ENCODE data around the gene SOS2.

The SOS2 gene

DNA sequence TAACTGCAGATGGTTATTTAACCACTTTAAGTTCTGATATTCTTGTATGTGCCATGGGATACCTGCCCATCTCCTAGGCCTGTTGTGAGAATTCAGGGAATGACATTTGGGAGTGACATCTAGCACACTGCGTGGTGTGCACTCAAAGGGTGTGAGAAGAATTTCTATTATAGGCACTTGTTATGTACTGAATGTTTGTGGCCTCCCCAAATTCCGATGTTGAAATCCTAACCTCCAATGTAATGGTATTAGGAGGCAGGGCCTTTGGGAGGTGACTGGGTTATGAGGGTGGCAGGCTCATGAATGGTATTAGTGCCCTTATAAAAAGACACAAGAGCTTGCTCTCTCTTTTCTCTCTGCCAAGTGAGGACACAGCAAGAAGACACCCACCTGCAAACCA lies 142.6 kb downstream of the SOS2 start:
- Histone ChIP-seq H3K27me3 (ENCODE audit: insufficient read depth, low read length) (no peaks in the 10 kb centered on the region), H4K20me1 (ENCODE audit: insufficient read depth, low read length) (no peaks in the 10 kb centered on the region), H3K9me3 (ENCODE audit: low read length) (no peaks in the 10 kb centered on the region), H3K4me1 (ENCODE audit: insufficient read depth, low read length, severe bottlenecking) (peaks cover 26% of the 10 kb centered on the region), H3K27ac (ENCODE audit: low read depth, low read length, poor library complexity, severe bottlenecking) (no peak overlapping the region), H2AFZ (ENCODE audit: low read length) (no peak overlapping the region), H3K9me2 (ENCODE audit: low read depth, low read length) (no peaks in the 10 kb centered on the region), H3K36me3 (ENCODE audit: insufficient read depth, low read length) (no peaks in the 10 kb centered on the region), H3F3A (ENCODE audit: insufficient read depth, low read length) (no peaks in the 10 kb centered on the region), H3K9ac (ENCODE audit: low read length) (no peak overlapping the region), H3K79me2 (ENCODE audit: insufficient read depth, low read length) (no peaks in the 10 kb centered on the region), H3K4me3 (ENCODE audit: low read depth, low read length, poor library complexity, severe bottlenecking) (no peak overlapping the region), H3K4me2 (ENCODE audit: low read length) (no peak overlapping the region)
- TF ChIP-seq, protein P1, sequence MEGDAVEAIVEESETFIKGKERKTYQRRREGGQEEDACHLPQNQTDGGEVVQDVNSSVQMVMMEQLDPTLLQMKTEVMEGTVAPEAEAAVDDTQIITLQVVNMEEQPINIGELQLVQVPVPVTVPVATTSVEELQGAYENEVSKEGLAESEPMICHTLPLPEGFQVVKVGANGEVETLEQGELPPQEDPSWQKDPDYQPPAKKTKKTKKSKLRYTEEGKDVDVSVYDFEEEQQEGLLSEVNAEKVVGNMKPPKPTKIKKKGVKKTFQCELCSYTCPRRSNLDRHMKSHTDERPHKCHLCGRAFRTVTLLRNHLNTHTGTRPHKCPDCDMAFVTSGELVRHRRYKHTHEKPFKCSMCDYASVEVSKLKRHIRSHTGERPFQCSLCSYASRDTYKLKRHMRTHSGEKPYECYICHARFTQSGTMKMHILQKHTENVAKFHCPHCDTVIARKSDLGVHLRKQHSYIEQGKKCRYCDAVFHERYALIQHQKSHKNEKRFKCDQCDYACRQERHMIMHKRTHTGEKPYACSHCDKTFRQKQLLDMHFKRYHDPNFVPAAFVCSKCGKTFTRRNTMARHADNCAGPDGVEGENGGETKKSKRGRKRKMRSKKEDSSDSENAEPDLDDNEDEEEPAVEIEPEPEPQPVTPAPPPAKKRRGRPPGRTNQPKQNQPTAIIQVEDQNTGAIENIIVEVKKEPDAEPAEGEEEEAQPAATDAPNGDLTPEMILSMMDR (IDR thresholded peaks at IDR 0.05; ENCODE audit: low read length): no peak
- TF ChIP-seq EZH2 (IDR thresholded peaks at IDR 0.05; ENCODE audit: borderline replicate concordance, low read length): no peak

GRCh38 chr14:50088117-50088515 lies 143.3 kb downstream of the SOS2 start:
- peaks cover 32% of the 10 kb centered on the region for H3K4me1 ChIP-seq (ENCODE audit: insufficient read depth, low read length, severe bottlenecking)
- H3K9me3 ChIP-seq (ENCODE audit: low read length): no peaks in the 10 kb centered on the region
- H3K4me2 ChIP-seq (ENCODE audit: low read length): no peak overlapping the region
- no peak overlapping the region for H3K9ac ChIP-seq (ENCODE audit: low read length)
- H3K27ac ChIP-seq (ENCODE audit: low read depth, low read length, poor library complexity, severe bottlenecking): peak overlapping the region; percentile 21
- H3K79me2 ChIP-seq (ENCODE audit: insufficient read depth, low read length): no peaks in the 10 kb centered on the region
- no peak overlapping the region for H2AFZ ChIP-seq (ENCODE audit: low read length)
- H3K27me3 ChIP-seq (ENCODE audit: insufficient read depth, low read length): no peaks in the 10 kb centered on the region
- H3F3A ChIP-seq (ENCODE audit: insufficient read depth, low read length): no peaks in the 10 kb centered on the region
- no peaks in the 10 kb centered on the region for H4K20me1 ChIP-seq (ENCODE audit: insufficient read depth, low read length)
- TF ChIP-seq, protein P1 (IDR thresholded peaks at IDR 0.05; ENCODE audit: low read length): no peak
- TF ChIP-seq EZH2 (IDR thresholded peaks at IDR 0.05; ENCODE audit: borderline replicate concordance, low read length): no peak
- H3K4me3 ChIP-seq (ENCODE audit: low read depth, low read length, poor library complexity, severe bottlenecking): no peak overlapping the region
- no peaks in the 10 kb centered on the region for H3K36me3 ChIP-seq (ENCODE audit: insufficient read depth, low read length)
- no peaks in the 10 kb centered on the region for H3K9me2 ChIP-seq (ENCODE audit: low read depth, low read length)

DNA sequence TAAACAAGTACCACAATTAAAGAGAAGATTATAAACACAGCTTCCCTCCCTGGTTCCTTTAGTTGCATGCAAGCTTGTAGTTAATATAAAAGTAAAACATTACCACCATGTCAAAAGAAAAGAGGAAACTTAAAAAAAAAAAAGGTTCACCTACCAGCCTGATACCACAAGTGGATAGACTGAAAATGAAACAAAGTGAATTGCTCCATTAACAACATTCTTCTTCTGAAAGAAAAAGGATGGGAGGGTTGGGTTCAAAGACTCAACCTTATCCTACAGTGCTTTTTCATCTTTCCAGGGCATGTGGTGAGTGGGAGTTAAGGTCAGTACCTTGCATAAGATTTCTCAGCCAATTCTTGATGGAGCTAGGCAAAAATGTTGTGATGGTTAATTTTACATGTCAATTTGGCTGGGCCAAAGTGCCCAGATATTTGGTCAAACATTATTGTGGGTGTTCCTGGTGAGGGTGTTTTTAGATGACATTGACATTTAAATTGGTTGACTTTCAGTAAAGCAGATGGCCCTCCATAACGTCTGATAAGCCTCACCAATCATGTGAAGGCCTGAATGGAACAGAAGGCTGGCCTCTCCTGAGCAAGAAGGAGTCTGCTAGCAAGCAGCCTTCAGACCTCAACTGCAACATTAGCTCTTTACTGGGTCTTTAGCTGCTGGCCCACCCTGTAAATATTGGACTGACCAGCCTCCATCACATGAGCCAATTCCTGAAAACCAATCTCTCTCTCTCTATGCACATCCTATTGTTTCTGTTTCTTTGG lies 143.8 kb downstream of the SOS2 start:
- no peaks in the 10 kb centered on the region for H3K27me3 ChIP-seq (ENCODE audit: insufficient read depth, low read length)
- no peak overlapping the region for H3K4me2 ChIP-seq (ENCODE audit: low read length)
- H2AFZ ChIP-seq (ENCODE audit: low read length): no peak overlapping the region
- H4K20me1 ChIP-seq (ENCODE audit: insufficient read depth, low read length): no peaks in the 10 kb centered on the region
- H3K4me1 ChIP-seq (ENCODE audit: insufficient read depth, low read length, severe bottlenecking): peaks cover 38% of the 10 kb centered on the region
- no peaks in the 10 kb centered on the region for H3F3A ChIP-seq (ENCODE audit: insufficient read depth, low read length)
- TF ChIP-seq, protein P1 (IDR thresholded peaks at IDR 0.05; ENCODE audit: low read length): no peak
- TF ChIP-seq EZH2 (IDR thresholded peaks at IDR 0.05; ENCODE audit: borderline replicate concordance, low read length): no peak
- H3K9ac ChIP-seq (ENCODE audit: low read length): no peak overlapping the region
- no peak overlapping the region for H3K4me3 ChIP-seq (ENCODE audit: low read depth, low read length, poor library complexity, severe bottlenecking)
- peak overlapping the region; percentile 21 for H3K27ac ChIP-seq (ENCODE audit: low read depth, low read length, poor library complexity, severe bottlenecking)
- no peaks in the 10 kb centered on the region for H3K9me2 ChIP-seq (ENCODE audit: low read depth, low read length)
- no peaks in the 10 kb centered on the region for H3K36me3 ChIP-seq (ENCODE audit: insufficient read depth, low read length)
- H3K79me2 ChIP-seq (ENCODE audit: insufficient read depth, low read length): no peaks in the 10 kb centered on the region
- H3K9me3 ChIP-seq (ENCODE audit: low read length): no peaks in the 10 kb centered on the region
